WTC11 (cell line): ENCODE results near the gene EPHA6. TPM values are rescaled to one million over a fixed set of nuclear protein-coding genes. Genes with fewer than 3 reads are reported as not detected.
"Not testable (repeated sequence)": the region's sequence is repeated elsewhere in the genome, so short reads cannot be mapped to it uniquely, and the experiment has no call there.

ENCODE experiments used
- ATAC-seq: fragments of 200-7000 bp; cut with Tn5 transposase; 2 replicates; pipeline ENCODE4 v1.10.0; 2021; ENCODE audit warnings: mild to moderate bottlenecking, moderate library complexity
- CTCF ChIA-PET: fragments of 300-600 bp; sonication (Branson Sonifier 250); formaldehyde crosslinking; loops from one replicate; lab custom pipeline; 2021; ENCODE audit warnings: antibody characterized with exemption; lab: Charles Lee
- POLR2A ChIA-PET: fragments of 350-600 bp; sonication (Branson Sonifier 250); formaldehyde crosslinking; loops from one replicate; lab custom pipeline; 2021; ENCODE audit warnings: antibody characterized with exemption; lab: Charles Lee
- DNase-seq: peaks from one replicate; pipeline ENCODE4 v3.0.0; 2021; ENCODE audit warnings: low spot score
- H3K27ac Mint-ChIP-seq: 2 replicates; pipeline ENCODE4 v1.8.0; 2021; ENCODE audit warnings: mixed read lengths
- H3K27me3 Mint-ChIP-seq: 2 replicates; pipeline ENCODE4 v1.8.0; 2021; ENCODE audit warnings: low read depth, mild to moderate bottlenecking, moderate library complexity, mixed read lengths
- H3K36me3 Mint-ChIP-seq: 2 replicates; pipeline ENCODE4 v1.8.0; 2021; ENCODE audit warnings: mixed read lengths
- H3K4me1 Mint-ChIP-seq: 2 replicates; pipeline ENCODE4 v1.8.0; 2022; ENCODE audit warnings: mixed read lengths
- H3K4me3 Mint-ChIP-seq: 2 replicates; pipeline ENCODE4 v1.8.0; 2021; ENCODE audit warnings: mild to moderate bottlenecking, moderate library complexity, mixed read lengths
- H3K9me3 Mint-ChIP-seq: 2 replicates; pipeline ENCODE4 v1.8.0; 2021; ENCODE audit warnings: mixed read lengths
- FOXK1 ChIP-seq: sonication (generic); formaldehyde crosslinking; IDR thresholded peaks from 2 replicates; pipeline ENCODE4 v1.8.0; 2022; ENCODE audit warnings: mild to moderate bottlenecking, moderate library complexity, missing genetic modification reagents
- FOXP1 ChIP-seq: sonication (generic); formaldehyde crosslinking; IDR thresholded peaks from 2 replicates; pipeline ENCODE4 v1.8.0; 2022; ENCODE audit warnings: missing genetic modification reagents, mild to moderate bottlenecking, moderate library complexity, borderline replicate concordance
- IRF2 ChIP-seq: sonication (generic); formaldehyde crosslinking; IDR thresholded peaks from 2 replicates; pipeline ENCODE4 v1.8.0; 2022; ENCODE audit warnings: low read depth, missing genetic modification reagents, borderline replicate concordance
- MXD4 ChIP-seq: fragments of 250-450 bp; sonication (Bioruptor Pico); IDR thresholded peaks from 2 replicates; pipeline ENCODE4 v1.8.0; 2021; ENCODE audit warnings: mild to moderate bottlenecking, moderate library complexity, borderline replicate concordance
- NFE2L1 ChIP-seq: sonication (generic); formaldehyde crosslinking; IDR thresholded peaks from 2 replicates; pipeline ENCODE4 v1.8.1; 2023; ENCODE audit warnings: missing genetic modification reagents
- NR2C2 ChIP-seq: sonication (generic); formaldehyde crosslinking; IDR thresholded peaks from 2 replicates; pipeline ENCODE4 v1.8.0; 2022; ENCODE audit warnings: mild to moderate bottlenecking, missing genetic modification reagents
- RELA ChIP-seq: sonication (generic); formaldehyde crosslinking; IDR thresholded peaks from 2 replicates; pipeline ENCODE4 v1.8.1; 2022; ENCODE audit warnings: missing genetic modification reagents, mild to moderate bottlenecking, borderline replicate concordance
- SOX15 ChIP-seq: fragments of 250-450 bp; sonication (Bioruptor Pico); IDR thresholded peaks from 2 replicates; pipeline ENCODE4 v1.9.0; 2021; ENCODE audit warnings: mild to moderate bottlenecking
- TEAD1 ChIP-seq: sonication (generic); formaldehyde crosslinking; IDR thresholded peaks from 2 replicates; pipeline ENCODE4 v1.8.0; 2022; ENCODE audit warnings: mild to moderate bottlenecking, missing genetic modification reagents
- total RNA-seq: library from RNA; stranded (reverse); gene quantifications from 3 replicates; pipeline ENCODE4 v1.2.3, GENCODE V29; 2021
- TF ChIP-seq, protein P1 (sequence below): sonication (generic); formaldehyde crosslinking; IDR thresholded peaks from 2 replicates; pipeline ENCODE4 v1.8.0; 2023; ENCODE audit warnings: missing genetic modification reagents
- TF ChIP-seq, protein P2 (sequence below): fragments of 250-450 bp; sonication (Bioruptor Pico); IDR thresholded peaks from 2 replicates; pipeline ENCODE4 v1.9.0; 2021; ENCODE audit warnings: moderate library complexity, mild to moderate bottlenecking, inconsistent platforms, borderline replicate concordance
- TF ChIP-seq, protein P3 (sequence below): sonication (generic); formaldehyde crosslinking; IDR thresholded peaks from 2 replicates; pipeline ENCODE4 v1.8.0; 2022; ENCODE audit warnings: missing genetic modification reagents
- TF ChIP-seq, protein P4 (sequence below): sonication (generic); formaldehyde crosslinking; IDR thresholded peaks from 2 replicates; pipeline ENCODE4 v1.8.0; 2022; ENCODE audit warnings: mild to moderate bottlenecking, missing genetic modification reagents
- TF ChIP-seq, protein P5 (sequence below): sonication (generic); formaldehyde crosslinking; IDR thresholded peaks from 2 replicates; pipeline ENCODE4 v1.8.1; 2023; ENCODE audit warnings: mild to moderate bottlenecking, missing genetic modification reagents
- TF ChIP-seq, protein P6 (sequence below): sonication (generic); formaldehyde crosslinking; IDR thresholded peaks from 2 replicates; pipeline ENCODE4 v1.8.1; 2023; ENCODE audit warnings: mild to moderate bottlenecking, missing genetic modification reagents, moderate library complexity

Gene EPHA6
- total RNA-seq, 1 experiment from 2014 or later: 2.1 TPM

DNA sequence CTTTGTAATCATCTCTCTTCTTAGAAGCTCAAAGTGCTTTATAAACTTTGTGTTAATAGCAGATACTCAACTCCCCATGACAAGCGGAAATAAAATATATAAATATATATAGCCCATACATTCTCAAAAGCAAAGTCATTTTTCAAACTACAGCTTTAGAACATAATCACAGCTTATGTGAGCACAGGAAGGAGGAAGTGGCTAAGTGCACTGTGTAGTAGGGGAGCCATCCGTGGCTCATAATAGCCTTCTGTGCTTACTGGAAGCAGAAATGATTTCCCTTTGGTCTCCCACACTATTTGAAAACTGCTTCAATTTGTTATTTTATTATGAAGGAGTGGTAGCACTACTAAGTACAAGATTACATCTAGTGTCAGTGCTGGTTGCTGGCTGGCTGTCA is 798.7 kb downstream of the EPHA6 start:
- DNase-seq (no peak), ATAC-seq (no peak)
- Mint-ChIP-seq H3K4me3 (no peak overlapping the region), H3K9me3 (peaks cover 26% of the 10 kb centered on the region)
- TF ChIP-seq NR2C2 (CRISPR knock-in tag) (no peak), SOX15 (no peak), TEAD1 (no peak), IRF2 (CRISPR knock-in tag) (no peak), FOXK1 (CRISPR knock-in tag) (no peak)
- TF ChIP-seq, protein P1, sequence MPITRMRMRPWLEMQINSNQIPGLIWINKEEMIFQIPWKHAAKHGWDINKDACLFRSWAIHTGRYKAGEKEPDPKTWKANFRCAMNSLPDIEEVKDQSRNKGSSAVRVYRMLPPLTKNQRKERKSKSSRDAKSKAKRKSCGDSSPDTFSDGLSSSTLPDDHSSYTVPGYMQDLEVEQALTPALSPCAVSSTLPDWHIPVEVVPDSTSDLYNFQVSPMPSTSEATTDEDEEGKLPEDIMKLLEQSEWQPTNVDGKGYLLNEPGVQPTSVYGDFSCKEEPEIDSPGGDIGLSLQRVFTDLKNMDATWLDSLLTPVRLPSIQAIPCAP: no peak
- TF ChIP-seq, protein P2, sequence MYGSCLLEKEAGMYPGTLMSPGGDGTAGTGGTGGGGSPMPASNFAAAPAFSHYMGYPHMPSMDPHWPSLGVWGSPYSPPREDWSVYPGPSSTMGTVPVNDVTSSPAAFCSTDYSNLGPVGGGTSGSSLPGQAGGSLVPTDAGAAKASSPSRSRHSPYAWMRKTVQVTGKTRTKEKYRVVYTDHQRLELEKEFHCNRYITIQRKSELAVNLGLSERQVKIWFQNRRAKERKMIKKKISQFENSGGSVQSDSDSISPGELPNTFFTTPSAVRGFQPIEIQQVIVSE (CRISPR knock-in tag): no peak
- TF ChIP-seq, protein P3, sequence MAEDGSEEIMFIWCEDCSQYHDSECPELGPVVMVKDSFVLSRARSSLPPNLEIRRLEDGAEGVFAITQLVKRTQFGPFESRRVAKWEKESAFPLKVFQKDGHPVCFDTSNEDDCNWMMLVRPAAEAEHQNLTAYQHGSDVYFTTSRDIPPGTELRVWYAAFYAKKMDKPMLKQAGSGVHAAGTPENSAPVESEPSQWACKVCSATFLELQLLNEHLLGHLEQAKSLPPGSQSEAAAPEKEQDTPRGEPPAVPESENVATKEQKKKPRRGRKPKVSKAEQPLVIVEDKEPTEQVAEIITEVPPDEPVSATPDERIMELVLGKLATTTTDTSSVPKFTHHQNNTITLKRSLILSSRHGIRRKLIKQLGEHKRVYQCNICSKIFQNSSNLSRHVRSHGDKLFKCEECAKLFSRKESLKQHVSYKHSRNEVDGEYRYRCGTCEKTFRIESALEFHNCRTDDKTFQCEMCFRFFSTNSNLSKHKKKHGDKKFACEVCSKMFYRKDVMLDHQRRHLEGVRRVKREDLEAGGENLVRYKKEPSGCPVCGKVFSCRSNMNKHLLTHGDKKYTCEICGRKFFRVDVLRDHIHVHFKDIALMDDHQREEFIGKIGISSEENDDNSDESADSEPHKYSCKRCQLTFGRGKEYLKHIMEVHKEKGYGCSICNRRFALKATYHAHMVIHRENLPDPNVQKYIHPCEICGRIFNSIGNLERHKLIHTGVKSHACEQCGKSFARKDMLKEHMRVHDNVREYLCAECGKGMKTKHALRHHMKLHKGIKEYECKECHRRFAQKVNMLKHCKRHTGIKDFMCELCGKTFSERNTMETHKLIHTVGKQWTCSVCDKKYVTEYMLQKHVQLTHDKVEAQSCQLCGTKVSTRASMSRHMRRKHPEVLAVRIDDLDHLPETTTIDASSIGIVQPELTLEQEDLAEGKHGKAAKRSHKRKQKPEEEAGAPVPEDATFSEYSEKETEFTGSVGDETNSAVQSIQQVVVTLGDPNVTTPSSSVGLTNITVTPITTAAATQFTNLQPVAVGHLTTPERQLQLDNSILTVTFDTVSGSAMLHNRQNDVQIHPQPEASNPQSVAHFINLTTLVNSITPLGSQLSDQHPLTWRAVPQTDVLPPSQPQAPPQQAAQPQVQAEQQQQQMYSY (CRISPR knock-in tag): no peak
- TF ChIP-seq, all 79 proteins: peak for 0
- no peaks in the 10 kb centered on the region for H3K27me3 Mint-ChIP-seq
- no peak overlapping the region for H3K27ac Mint-ChIP-seq
- no peaks in the 10 kb centered on the region for H3K4me1 Mint-ChIP-seq
- POLR2A ChIA-PET: no interaction called here
- peaks cover 12% of the 10 kb centered on the region for H3K36me3 Mint-ChIP-seq
- CTCF ChIA-PET: interaction anchor here (1.3 kb wide), 1 partner anchor 106 kb away, joined by 5 read pairs; no protein-coding TSS in a partner anchor

DNA sequence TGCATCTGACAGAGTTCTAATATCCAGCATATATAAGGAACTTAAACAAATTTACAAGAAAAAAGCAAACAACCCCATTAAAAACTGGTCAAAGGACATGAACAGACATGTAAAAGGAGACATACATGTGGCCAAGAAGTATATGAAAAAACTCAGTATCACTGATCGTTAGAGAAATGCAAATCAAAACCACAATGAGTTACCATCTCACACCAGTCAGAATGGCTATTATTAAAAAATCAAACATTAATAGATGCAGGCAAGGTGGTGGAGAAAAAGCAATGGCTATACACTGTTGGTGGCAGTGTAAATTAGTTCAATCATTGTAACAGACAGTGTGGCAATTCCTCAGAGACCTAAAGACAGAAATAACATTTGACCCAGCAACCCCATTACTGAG is 806.1 kb downstream of the EPHA6 start:
- H3K4me3 Mint-ChIP-seq, POLR2A ChIA-PET, ATAC-seq, H3K27ac Mint-ChIP-seq, H3K36me3 Mint-ChIP-seq, H3K27me3 Mint-ChIP-seq, H3K4me1 Mint-ChIP-seq, DNase-seq, CTCF ChIA-PET: not testable (repeated sequence)
- peaks cover 38% of the 10 kb centered on the region for H3K9me3 Mint-ChIP-seq

DNA sequence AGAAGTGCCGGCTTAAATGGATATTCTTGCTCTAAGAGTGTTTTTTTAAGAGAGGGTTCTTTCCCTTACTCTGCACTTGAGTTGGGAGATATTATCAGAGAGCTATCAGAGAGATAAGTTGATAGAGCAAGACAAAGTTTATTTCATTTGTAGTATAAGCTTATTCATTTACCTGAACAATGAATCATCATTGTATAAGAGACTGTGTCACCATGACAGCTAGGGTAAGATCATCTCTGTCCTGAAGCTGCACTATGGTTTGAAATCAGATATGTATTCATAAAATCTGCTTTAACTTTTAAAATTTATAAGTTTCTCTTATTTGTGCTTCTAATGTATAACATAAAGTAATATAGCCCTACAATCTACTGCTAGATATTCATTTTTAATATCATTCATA is 822.1 kb downstream of the EPHA6 start:
- no peaks in the 10 kb centered on the region; the same call in 1 of the 2 replicates for H3K36me3 Mint-ChIP-seq
- ATAC-seq (no peak), DNase-seq (no peak)
- H3K9me3 Mint-ChIP-seq: peaks cover 4% of the 10 kb centered on the region
- H3K4me1 Mint-ChIP-seq: peaks cover 7% of the 10 kb centered on the region
- ChIA-PET POLR2A (no interaction called here), CTCF (no interaction called here)
- TF ChIP-seq, protein P4, sequence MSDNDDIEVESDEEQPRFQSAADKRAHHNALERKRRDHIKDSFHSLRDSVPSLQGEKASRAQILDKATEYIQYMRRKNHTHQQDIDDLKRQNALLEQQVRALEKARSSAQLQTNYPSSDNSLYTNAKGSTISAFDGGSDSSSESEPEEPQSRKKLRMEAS (CRISPR knock-in tag): no peak
- TF ChIP-seq MXD4 (CRISPR knock-in tag) (no peak), RELA (CRISPR knock-in tag) (no peak), FOXP1 (CRISPR knock-in tag) (no peak), NR2C2 (CRISPR knock-in tag) (no peak), NFE2L1 (CRISPR knock-in tag) (no peak)
- TF ChIP-seq, protein P5, sequence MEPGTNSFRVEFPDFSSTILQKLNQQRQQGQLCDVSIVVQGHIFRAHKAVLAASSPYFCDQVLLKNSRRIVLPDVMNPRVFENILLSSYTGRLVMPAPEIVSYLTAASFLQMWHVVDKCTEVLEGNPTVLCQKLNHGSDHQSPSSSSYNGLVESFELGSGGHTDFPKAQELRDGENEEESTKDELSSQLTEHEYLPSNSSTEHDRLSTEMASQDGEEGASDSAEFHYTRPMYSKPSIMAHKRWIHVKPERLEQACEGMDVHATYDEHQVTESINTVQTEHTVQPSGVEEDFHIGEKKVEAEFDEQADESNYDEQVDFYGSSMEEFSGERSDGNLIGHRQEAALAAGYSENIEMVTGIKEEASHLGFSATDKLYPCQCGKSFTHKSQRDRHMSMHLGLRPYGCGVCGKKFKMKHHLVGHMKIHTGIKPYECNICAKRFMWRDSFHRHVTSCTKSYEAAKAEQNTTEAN: no peak
- TF ChIP-seq, protein P6, sequence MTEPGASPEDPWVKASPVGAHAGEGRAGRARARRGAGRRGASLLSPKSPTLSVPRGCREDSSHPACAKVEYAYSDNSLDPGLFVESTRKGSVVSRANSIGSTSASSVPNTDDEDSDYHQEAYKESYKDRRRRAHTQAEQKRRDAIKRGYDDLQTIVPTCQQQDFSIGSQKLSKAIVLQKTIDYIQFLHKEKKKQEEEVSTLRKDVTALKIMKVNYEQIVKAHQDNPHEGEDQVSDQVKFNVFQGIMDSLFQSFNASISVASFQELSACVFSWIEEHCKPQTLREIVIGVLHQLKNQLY (CRISPR knock-in tag): no peak
- TF ChIP-seq, protein P2 (CRISPR knock-in tag): no peak
- H3K27me3 Mint-ChIP-seq: no peaks in the 10 kb centered on the region
- H3K27ac Mint-ChIP-seq: no peak overlapping the region
- H3K4me3 Mint-ChIP-seq: no peak overlapping the region
